Measurements from ENCODE around the gene RNF144A.

Gene RNF144A

DNA sequence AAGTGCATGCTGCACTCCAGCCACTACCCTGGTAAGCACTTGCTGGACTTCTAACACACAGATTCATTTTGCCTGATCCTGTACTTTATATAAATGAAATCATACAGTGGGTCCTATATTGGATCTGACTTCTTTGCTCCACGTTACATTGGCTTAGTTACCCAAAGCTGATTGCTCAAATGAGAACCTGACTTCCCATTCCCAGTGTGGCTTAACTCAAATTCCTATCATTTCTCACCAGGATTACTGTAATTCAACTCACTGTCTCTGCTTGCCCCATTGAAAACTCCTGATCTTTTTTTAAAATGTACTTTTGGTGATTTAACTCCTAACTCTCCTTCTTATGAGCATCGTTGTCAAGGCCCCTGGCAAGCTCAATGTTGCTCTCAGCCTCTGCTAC lies 38.2 kb upstream of the RNF144A start:
- TF ChIP-seq, protein P1, sequence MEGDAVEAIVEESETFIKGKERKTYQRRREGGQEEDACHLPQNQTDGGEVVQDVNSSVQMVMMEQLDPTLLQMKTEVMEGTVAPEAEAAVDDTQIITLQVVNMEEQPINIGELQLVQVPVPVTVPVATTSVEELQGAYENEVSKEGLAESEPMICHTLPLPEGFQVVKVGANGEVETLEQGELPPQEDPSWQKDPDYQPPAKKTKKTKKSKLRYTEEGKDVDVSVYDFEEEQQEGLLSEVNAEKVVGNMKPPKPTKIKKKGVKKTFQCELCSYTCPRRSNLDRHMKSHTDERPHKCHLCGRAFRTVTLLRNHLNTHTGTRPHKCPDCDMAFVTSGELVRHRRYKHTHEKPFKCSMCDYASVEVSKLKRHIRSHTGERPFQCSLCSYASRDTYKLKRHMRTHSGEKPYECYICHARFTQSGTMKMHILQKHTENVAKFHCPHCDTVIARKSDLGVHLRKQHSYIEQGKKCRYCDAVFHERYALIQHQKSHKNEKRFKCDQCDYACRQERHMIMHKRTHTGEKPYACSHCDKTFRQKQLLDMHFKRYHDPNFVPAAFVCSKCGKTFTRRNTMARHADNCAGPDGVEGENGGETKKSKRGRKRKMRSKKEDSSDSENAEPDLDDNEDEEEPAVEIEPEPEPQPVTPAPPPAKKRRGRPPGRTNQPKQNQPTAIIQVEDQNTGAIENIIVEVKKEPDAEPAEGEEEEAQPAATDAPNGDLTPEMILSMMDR (IDR thresholded peaks at IDR 0.05; ENCODE audit: extremely low read depth, missing control alignments), result no peak
- DNase-seq (ENCODE audit: low spot score), result no peak

DNA sequence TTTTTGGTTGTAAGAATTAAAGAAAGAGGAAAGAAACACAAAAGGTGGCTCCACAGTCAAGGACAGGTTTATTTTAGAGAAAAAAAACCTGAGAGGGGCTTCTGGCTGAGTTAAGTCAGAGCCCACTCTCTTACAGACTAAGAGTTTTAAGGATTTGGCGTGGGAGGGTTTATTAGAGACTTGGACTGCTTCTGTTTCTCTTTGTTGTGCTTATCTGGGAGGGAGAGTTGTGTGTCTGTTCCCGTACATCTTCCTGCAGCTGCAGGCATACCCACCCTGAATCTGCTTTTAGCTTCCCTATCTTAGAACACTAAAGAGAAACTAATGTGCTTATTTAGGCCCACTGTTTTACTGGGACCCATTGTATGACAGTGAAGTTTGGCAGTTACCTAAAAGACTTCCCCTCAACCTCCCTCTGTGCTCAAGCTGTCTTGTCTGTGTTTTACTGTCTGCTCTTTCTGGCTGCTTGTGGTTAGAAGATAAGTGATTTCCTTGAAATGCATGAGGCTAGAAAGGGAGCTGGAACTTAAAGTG lies 36.9 kb upstream of the RNF144A start:
- no peak for DNase-seq (ENCODE audit: low spot score)

DNA sequence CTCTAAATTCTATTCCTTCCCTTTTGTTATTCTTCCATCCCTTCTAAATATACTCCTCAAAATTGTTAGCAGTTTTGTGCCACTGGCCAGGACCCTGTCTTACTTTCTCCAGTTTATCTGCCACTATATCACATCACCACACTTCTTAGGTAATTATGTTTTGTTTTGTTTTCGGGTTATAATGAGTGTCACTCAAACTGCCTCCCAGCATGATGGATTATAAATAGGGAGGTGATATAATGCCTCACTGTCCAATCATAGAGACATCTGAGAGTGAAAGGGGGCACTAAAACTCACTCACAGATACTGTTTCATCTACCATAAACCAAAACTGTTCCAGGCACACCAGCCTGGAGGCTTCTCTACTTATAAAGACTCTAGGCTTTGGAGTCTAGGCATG lies 36.2 kb upstream of the RNF144A start:
- DNase-seq (ENCODE audit: low spot score), result no peak
- TF ChIP-seq, protein P1 (IDR thresholded peaks at IDR 0.05; ENCODE audit: extremely low read depth, missing control alignments), result no peak

More for the DNA sequence above, 36.9 kb upstream of the RNF144A start:
- TF ChIP-seq, protein P1 (IDR thresholded peaks at IDR 0.05; ENCODE audit: extremely low read depth, missing control alignments), result no peak

DNA sequence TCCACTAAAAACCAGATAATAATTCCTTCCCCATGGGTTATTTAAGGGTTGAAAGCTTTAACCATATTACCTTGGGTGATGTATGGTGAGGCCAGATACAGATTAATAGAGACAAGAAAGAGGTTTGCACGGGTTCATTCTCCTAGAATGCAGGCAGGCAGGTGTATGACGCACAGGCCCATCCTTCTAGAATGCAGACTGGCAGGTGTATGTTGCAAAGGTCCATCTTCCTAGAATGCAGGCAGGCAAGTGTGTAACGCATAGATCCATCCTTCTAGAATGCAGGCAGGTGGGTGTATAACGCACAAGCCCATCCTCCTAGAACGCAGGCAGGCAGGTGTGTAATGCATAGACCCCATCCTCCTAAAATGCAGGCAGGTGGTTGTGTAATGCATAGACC lies 35.7 kb upstream of the RNF144A start:
- TF ChIP-seq, protein P1 (IDR thresholded peaks at IDR 0.05; ENCODE audit: extremely low read depth, missing control alignments), result no peak
- no peak for DNase-seq (ENCODE audit: low spot score)

DNA sequence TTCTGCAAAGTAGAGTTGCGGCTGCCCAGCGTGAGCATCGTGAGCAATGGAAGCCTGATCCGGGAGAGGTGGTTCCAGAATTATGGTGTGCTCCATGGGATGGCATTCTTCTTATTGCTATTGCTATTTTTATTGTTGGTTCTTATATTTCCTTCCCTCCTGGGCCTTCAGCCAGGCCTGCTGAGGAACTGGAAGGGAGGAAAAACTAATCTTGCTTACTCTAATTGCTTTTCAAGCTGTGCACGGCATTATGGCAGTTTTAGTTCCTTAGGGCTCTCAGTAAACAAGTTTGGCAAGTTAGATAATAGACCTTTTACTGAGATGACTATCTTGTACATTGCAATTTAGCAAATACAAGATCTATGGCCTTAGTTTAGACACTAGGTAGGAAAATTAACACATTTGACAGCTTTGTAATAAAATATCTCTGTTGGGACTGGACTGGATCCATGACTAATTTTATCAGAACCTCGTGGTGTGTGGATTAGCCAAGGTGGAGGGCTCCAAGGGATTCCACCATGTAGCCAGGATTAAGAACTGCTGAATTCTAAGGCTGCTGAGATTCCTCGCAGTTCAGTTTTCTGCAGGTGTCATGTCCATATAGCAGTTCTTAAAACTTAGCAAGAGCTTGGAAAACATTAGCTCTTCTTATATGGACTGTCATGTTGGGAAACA lies 33.6 kb upstream of the RNF144A start:
- no peak for DNase-seq (ENCODE audit: low spot score)
- TF ChIP-seq, protein P1 (IDR thresholded peaks at IDR 0.05; ENCODE audit: extremely low read depth, missing control alignments), result no peak

DNA sequence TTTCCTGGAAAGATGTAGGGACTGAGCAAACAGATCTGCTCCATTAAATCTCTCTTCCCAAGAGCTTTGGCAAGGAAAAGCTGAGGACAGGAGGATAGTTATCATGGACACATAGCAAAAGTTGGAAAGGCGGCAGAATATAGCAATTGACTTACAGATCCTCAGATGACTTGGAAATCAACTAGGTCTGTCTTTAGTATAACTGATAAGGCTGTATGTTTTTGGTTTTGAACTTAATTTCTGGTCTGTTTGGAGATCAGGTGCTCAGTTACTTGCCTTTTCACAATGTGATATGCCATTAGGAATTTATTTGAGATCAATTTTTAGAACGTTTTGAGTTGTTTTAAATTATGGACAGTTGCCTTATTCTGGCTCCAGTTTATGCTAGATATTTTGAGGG lies 31.7 kb upstream of the RNF144A start:
- TF ChIP-seq, protein P1 (IDR thresholded peaks at IDR 0.05; ENCODE audit: extremely low read depth, missing control alignments), result no peak
- DNase-seq (ENCODE audit: low spot score), result no peak

DNA sequence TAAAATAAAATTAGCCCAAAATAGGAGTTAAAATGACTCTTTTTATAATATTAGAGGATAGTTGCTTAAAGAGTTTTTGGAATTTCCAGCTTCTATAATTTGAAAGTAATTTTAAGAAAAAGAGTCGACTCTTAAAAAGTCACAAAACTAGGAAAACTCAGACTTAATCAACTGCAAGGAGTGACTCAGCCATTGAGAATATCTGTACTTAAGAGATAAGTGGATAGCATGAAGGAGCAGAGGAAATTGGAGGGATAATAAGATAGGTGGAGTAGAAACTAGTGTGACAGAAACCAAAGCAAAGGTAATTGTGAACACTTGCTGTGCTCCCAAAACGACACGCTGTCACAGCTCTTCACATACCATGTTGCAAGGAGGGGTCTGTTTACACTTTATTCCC lies 31.2 kb upstream of the RNF144A start:
- no peak for DNase-seq (ENCODE audit: low spot score)
- TF ChIP-seq, protein P1 (IDR thresholded peaks at IDR 0.05; ENCODE audit: extremely low read depth, missing control alignments), result no peak

Data from GM20000 (cell line).